PC-9 (cell line): Measurements from ENCODE around the gene KCNG1. TPM values are rescaled to one million over a fixed set of nuclear protein-coding genes. Genes with fewer than 3 reads are reported as not detected.
"Not testable (repeated sequence)": the region's sequence is repeated elsewhere in the genome, so short reads cannot be mapped to it uniquely, and the experiment has no call there.

Experiments used
- BruUV-seq: library from RNA; stranded (reverse); fragments of 400-500 nt; replicated peaks from 2 replicates; lab custom pipeline; 2021; lab: Mats Ljungman, UMichigan
- CTCF ChIA-PET: fragments of 300-600 bp; sonication (Branson Sonifier 250); formaldehyde crosslinking; loops from one replicate; lab custom pipeline; 2022; ENCODE audit warnings: antibody characterized with exemption; lab: Charles Lee
- POLR2A ChIA-PET: fragments of 300-600 bp; sonication (Branson Sonifier 250); formaldehyde crosslinking; loops from one replicate; lab custom pipeline; 2022; ENCODE audit warnings: antibody characterized with exemption; ENCODE audit not compliant: unreplicated experiment; lab: Charles Lee
- DNase-seq, 2 experiments: peaks; one replicate each; pipeline versions ENCODE4 v3.0.0 to v3.0.0-alpha.2; 2015 to 2022; ENCODE audit warnings: mixed read lengths in 1 of 2
- H2AFZ ChIP-seq: fragments of 200-600 bp; sonication (generic); 2 replicates; pipeline ENCODE4 v1.8.1; 2017; ENCODE audit warnings: antibody characterized with exemption
- H3F3A ChIP-seq: fragments of 200-600 bp; sonication (generic); 2 replicates; pipeline ENCODE4 v1.8.1; 2017; ENCODE audit warnings: antibody characterized with exemption, mild to moderate bottlenecking, low read depth; ENCODE audit not compliant: insufficient read depth
- H3K27ac ChIP-seq: fragments of 200-600 bp; sonication (generic); 2 replicates; pipeline ENCODE4 v1.6.1; 2016; ENCODE audit warnings: mixed run types
- H3K27me3 ChIP-seq: fragments of 200-600 bp; sonication (generic); 2 replicates; pipeline ENCODE4 v1.6.1; 2016; ENCODE audit warnings: low read depth, mixed run types; ENCODE audit not compliant: insufficient read depth
- H3K36me3 ChIP-seq: fragments of 200-600 bp; sonication (generic); 2 replicates; pipeline ENCODE4 v1.6.1; 2016; ENCODE audit warnings: low read depth, mixed run types
- H3K4me1 ChIP-seq: fragments of 200-600 bp; sonication (generic); replicated peaks from 2 replicates; pipeline ENCODE4 v1.6.1; 2016; ENCODE audit warnings: mixed run types; ENCODE audit not compliant: insufficient read depth
- H3K4me2 ChIP-seq: fragments of 200-600 bp; sonication (generic); 2 replicates; pipeline ENCODE4 v1.6.1; 2017; ENCODE audit warnings: mixed run types
- H3K4me3 ChIP-seq: fragments of 200-600 bp; sonication (generic); 2 replicates; pipeline ENCODE4 v1.6.1; 2016; ENCODE audit warnings: mixed run types
- H3K79me2 ChIP-seq: fragments of 200-600 bp; sonication (generic); 2 replicates; pipeline ENCODE4 v1.6.1; 2017; ENCODE audit warnings: low read depth, mixed run types
- H3K9me2 ChIP-seq: fragments of 200-600 bp; sonication (generic); 2 replicates; pipeline ENCODE4 v1.8.1; 2017; ENCODE audit warnings: mild to moderate bottlenecking; ENCODE audit not compliant: insufficient read depth
- H3K9me3 ChIP-seq: fragments of 200-600 bp; sonication (generic); 2 replicates; pipeline ENCODE4 v1.8.1; 2016; ENCODE audit warnings: low read depth; ENCODE audit not compliant: insufficient read depth
- H4K20me1 ChIP-seq: fragments of 200-600 bp; sonication (generic); 2 replicates; pipeline ENCODE4 v1.8.1; 2017; ENCODE audit not compliant: insufficient read depth
- CTCF ChIP-seq: fragments of 200-600 bp; sonication (generic); conservative IDR thresholded peaks from 2 replicates; pipeline ENCODE4 v1.6.1; 2017; ENCODE audit warnings: mixed run types, antibody characterized with exemption, mild to moderate bottlenecking, moderate library complexity
- EZH2 ChIP-seq: fragments of 200-600 bp; sonication (generic); IDR thresholded peaks from 2 replicates; pipeline ENCODE4 v1.8.0; 2017; ENCODE audit warnings: antibody characterized with exemption, low read depth
- intact Hi-C: fragments of 100-400 bp; cut with micrococcal nuclease; formaldehyde crosslinking; loops from one replicate; pipeline ENCODE4 v1.10.0; 2022; ENCODE audit not compliant: unreplicated experiment
- total RNA-seq: library from RNA; stranded (reverse); gene quantifications from 2 replicates; pipeline ENCODE4 v1.2.3, GENCODE V29; 2021

Gene KCNG1
- total RNA-seq, 1 experiment from 2014 or later: not detected

- POLR2A ChIA-PET: no interaction called here
- no peaks in the 10 kb centered on the region for H3K9me2 ChIP-seq
- no peak for DNase-seq
- intact Hi-C loops: no loop called here
- no peak overlapping the region for H3K27ac ChIP-seq
- H4K20me1 ChIP-seq: no peaks in the 10 kb centered on the region
- CTCF ChIA-PET: no interaction called here
- H2AFZ ChIP-seq: no peak overlapping the region
- BruUV-seq: no TSS peak
- no peaks in the 10 kb centered on the region for H3K9me3 ChIP-seq
- peaks cover 66% of the 10 kb centered on the region for H3K27me3 ChIP-seq
- H3K4me1 ChIP-seq: no peaks in the 10 kb centered on the region
- TF ChIP-seq CTCF (no peak), EZH2 (no peak)
- H3F3A ChIP-seq: no peaks in the 10 kb centered on the region
- H3K4me2 ChIP-seq: no peak overlapping the region
- no peaks in the 10 kb centered on the region for H3K36me3 ChIP-seq
- no peaks in the 10 kb centered on the region for H3K79me2 ChIP-seq
- no peak overlapping the region for H3K4me3 ChIP-seq
These were observed 23.4 kb upstream of the KCNG1 start for GRCh38 chr20:51046021-51046985.

- H3K27ac ChIP-seq, H3K4me2 ChIP-seq, H3F3A ChIP-seq, H3K79me2 ChIP-seq, H4K20me1 ChIP-seq, H2AFZ ChIP-seq, DNase-seq, H3K36me3 ChIP-seq, H3K9me2 ChIP-seq, H3K4me1 ChIP-seq, POLR2A ChIA-PET, intact Hi-C loops, BruUV-seq, H3K4me3 ChIP-seq, CTCF ChIA-PET, H3K9me3 ChIP-seq: not testable (repeated sequence)
- peaks cover 66% of the 10 kb centered on the region for H3K27me3 ChIP-seq
These were observed 22.6 kb upstream of the KCNG1 start for GRCh38 chr20:51045492-51045891.

- H3K4me3 ChIP-seq: no peak overlapping the region
- no peaks in the 10 kb centered on the region for H3K9me3 ChIP-seq
- H3K27me3 ChIP-seq: peaks cover 66% of the 10 kb centered on the region
- CTCF ChIA-PET: no interaction called here
- no peaks in the 10 kb centered on the region for H3K36me3 ChIP-seq
- intact Hi-C loops: no loop called here
- no peak for DNase-seq
- BruUV-seq: no TSS peak
- H2AFZ ChIP-seq: no peak overlapping the region
- no peaks in the 10 kb centered on the region for H3K79me2 ChIP-seq
- no peaks in the 10 kb centered on the region for H4K20me1 ChIP-seq
- H3K4me2 ChIP-seq: no peak overlapping the region
- no peaks in the 10 kb centered on the region for H3F3A ChIP-seq
- no peaks in the 10 kb centered on the region for H3K4me1 ChIP-seq
- POLR2A ChIA-PET: no interaction called here
- no peak for TF ChIP-seq EZH2
- TF ChIP-seq CTCF: no peak
- no peak overlapping the region for H3K27ac ChIP-seq
- no peaks in the 10 kb centered on the region for H3K9me2 ChIP-seq
These were observed 21.9 kb upstream of the KCNG1 start for GRCh38 chr20:51044796-51045195.
